ENCODE results near the gene SPIB. TPM values are rescaled to one million over a fixed set of nuclear protein-coding genes. Genes with fewer than 3 reads are reported as not detected.
"Not testable (repeated sequence)": the region's sequence is repeated elsewhere in the genome, so short reads cannot be mapped to it uniquely, and the experiment has no call there.

The SPIB gene
- polyA plus RNA-seq, 4 donors: 0.46 to 1.7 (median 1.3) TPM

GRCh38 chr19:50390295-50390694, 28.4 kb upstream of the SPIB start:
- not testable (repeated sequence) for DNase-seq (ENCODE audit: low read depth in 4 of 4, low spot score in 3 of 4)

GRCh38 chr19:50390952-50391351, 27.8 kb upstream of the SPIB start:
- not testable (repeated sequence) for DNase-seq (ENCODE audit: low read depth in 4 of 4, low spot score in 3 of 4)

GRCh38 chr19:50392759-50393158, 26.0 kb upstream of the SPIB start:
- no peak for DNase-seq (ENCODE audit: low read depth in 4 of 4, low spot score in 3 of 4)

DNA sequence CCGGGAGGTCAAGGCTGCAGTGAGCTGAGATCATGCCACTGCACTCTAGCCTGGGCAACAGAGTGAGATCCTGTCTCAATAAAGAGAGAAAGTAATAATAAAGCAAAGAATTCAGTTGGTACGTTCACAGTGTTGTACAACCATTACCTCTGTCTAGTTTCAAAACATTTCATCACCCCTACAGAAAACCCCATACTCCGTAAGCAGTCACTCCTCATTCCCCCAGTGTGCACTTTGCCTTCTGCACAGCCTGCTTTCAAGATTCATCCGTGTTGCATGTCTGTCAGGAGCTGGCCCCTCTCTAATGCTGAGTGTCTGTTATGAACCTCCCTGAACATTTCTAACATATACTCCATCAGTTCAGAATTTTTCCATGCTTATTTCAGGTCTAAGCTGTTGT, 25.1 kb upstream of the SPIB start:
- DNase-seq (ENCODE audit: low read depth in 4 of 4, low spot score in 3 of 4): no peak

DNA sequence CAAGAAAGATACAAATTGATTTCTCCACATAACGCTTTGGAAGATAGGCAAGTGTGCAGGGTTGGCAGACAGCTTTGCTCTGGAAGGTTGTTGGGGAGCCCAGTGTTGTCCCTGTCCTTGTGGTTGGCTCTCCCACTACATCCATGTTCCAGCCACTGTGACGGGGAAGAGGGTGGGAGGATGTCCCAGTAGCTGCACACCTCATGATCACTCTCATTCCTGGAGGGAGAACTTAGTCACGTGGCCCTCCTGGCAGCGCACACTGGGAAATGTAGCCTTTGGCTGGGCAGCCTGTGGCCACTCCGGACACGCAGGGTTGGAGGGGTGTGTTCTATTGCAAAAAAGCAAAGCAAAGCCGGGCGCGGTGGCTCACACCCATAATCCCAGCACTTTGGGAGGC, 24.7 kb upstream of the SPIB start:
- DNase-seq (ENCODE audit: low read depth in 4 of 4, low spot score in 3 of 4): no peak

DNA sequence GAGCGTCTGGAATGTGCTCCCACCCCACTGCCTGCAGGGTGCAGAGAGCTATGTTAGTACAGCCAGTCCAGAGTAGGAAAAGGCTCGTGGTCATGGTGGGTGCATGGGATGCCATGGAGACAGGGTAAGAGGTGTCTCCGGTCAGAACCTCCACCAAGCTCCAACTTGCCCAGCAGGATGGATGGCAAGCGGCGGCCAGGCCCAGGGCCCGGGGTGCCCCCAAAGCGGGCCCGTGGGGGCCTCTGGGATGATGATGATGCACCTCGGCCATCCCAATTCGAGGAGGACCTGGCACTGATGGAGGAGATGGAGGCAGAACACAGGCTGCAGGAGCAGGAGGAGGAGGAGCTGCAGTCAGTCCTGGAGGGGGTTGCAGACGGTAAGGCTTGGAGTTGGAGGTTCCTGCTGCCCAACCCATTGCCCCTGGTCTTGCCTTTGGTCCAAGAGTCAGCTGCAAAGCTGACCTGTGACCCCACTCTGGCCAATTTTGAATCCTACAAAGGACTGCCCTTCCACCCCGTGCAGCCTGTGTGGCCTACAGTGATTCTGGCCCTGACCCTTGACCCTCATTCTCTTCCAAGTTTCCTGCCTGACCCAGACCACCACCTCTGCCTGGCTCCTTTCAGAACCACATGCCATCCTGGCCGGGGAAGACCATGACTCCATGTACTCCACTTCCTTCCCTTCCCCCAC, 19.9 kb upstream of the SPIB start:
- DNase-seq (ENCODE audit: low read depth in 4 of 4, low spot score in 3 of 4): no peak

GRCh38 chr19:50399368-50399745, 19.4 kb upstream of the SPIB start:
- DNase-seq (ENCODE audit: low read depth in 4 of 4, low spot score in 3 of 4): no peak

GRCh38 chr19:50401605-50402450, 16.9 kb upstream of the SPIB start:
- DNase-seq (ENCODE audit: low read depth in 4 of 4, low spot score in 3 of 4): no peak

- DNase-seq (ENCODE audit: low read depth in 4 of 4, low spot score in 3 of 4): no peak
Measured at GRCh38 chr19:50402544-50403301, 16.0 kb upstream of the SPIB start.

DNA sequence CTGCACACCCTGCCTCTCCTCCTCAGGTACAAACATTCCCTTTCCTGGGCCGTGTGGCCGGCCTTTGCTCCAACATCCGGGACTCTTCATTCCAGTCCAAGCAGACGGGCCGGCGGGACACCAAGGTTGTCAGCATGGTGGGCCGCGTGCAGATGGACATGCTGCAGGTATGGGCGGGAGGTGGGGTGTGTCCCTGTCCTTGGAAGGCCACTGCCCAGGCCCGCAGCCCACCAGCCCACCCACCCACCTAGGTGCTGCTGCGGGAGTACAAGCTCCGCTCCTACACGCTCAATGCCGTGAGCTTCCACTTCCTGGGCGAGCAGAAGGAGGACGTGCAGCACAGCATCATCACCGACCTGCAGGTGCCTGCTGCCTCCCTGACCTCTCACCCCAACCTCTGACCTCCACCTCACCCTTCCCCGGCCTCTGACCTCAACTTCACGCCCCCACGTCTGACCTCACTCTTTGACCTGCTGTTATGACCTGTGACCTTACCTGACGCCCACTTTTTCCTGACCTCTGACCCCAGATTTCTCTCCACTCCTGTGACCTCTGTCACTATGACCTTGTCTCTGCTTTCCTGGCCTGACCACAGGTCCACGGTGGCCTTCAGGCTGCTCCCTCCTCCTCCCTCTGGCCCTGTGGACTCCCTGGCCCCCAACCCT, 12.4 kb upstream of the SPIB start:
- DNase-seq (ENCODE audit: low read depth in 4 of 4, low spot score in 3 of 4): no peak

GRCh38 chr19:50406829-50407228, 11.9 kb upstream of the SPIB start:
- DNase-seq (ENCODE audit: low read depth in 4 of 4, low spot score in 3 of 4): no peak

DNA sequence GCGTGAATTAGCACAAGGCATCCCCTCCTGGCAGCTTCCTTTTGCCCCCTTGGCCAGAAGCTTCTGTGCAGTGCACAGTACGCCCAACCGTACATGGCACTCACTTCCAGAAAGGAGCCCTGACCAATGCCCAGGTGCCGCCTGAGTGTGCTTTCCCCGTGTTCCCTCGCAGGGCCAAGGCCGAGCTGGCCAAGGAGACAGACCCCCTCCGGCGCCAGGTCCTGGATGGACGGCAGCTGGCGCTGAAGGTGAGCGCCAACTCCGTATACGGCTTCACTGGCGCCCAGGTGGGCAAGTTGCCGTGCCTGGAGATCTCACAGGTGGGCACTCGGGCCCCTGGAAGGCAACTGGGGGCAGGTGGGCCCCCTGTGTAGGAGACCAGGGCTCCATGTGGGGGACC, 9.4 kb upstream of the SPIB start:
- no peak for DNase-seq (ENCODE audit: low read depth in 4 of 4, low spot score in 3 of 4)

DNA sequence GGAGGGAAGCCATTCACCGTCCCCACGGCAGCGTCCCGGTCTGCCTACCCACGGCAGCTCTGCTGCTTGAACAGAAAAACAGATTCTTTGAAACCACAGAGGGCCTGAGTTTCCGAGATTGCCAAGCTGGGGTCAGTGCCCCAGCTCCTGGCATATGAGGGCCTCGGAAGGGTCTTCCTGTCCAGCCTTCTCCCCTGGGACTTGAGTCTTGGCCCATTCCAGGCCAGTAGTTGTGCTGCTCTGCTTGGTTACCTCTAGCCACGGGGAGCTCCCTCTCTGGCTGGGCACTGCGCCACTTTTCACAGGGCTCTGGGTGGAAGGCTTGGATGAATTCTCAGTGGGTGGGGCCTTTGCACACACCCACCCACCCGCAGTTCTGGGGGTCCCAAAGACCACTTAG, 8.6 kb upstream of the SPIB start:
- no peak for DNase-seq (ENCODE audit: low read depth in 4 of 4, low spot score in 3 of 4)

GRCh38 chr19:50412419-50412818, 6.3 kb upstream of the SPIB start:
- no peak for DNase-seq (ENCODE audit: low read depth in 4 of 4, low spot score in 3 of 4)

DNA sequence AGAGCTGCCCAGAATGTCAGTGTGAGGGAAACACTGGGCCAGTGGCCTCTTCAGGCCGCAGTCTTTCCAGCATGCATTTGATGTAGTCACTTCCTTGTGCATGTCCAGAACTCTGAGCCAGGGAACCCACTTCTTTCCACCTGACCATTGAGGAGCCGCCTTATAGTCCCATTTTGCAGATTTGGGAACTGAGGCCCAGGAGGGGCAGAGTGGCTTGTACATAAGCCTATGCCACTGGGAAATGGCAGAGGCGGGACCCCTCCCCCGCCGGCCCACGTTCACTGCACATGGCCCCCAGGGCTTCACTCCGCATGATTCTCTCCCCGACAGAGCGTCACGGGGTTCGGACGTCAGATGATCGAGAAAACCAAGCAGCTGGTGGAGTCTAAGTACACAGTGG, 5.6 kb upstream of the SPIB start:
- DNase-seq (ENCODE audit: low read depth in 4 of 4, low spot score in 3 of 4): no peak

- no peak for DNase-seq (ENCODE audit: low read depth in 4 of 4, low spot score in 3 of 4)
Measured at GRCh38 chr19:50413531-50413930, 5.2 kb upstream of the SPIB start.

DNA sequence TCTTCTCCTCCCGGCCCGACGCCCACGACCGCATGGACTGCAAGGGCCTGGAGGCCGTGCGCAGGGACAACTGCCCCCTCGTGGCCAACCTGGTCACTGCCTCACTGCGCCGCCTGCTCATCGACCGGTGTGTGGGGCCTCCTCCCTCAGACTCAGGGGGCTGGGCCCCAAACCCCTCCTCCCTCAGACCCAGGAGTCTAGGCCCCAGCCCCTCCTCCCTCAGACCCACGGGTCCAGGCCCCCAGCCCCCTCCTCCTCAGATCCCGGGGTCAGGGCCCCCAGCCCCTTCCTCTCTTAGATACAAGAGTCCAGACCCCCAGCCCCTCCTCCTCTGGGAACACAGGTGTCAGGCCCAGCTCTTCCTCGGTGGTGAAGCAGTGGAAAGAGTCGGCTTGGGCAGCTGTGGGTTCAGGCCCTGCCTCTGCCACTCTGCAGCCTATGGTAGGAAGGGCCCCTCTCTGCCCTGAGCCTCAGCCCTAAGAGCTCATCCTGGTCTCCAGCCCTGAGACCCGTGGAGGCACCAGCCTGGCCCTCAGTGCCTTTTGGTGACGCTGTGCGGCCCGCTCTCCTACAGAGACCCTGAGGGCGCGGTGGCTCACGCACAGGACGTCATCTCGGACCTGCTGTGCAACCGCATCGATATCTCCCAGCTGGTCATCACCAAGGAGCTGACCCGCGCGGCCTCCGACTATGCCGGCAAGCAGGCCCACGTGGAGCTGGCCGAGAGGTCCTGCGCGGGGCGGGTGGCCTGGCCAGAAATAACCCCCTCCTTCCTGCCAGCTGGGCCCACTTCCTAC, 3.7 kb upstream of the SPIB start:
- peak in 2 of 4 donors; percentile 23 to 58 for DNase-seq (ENCODE audit: low read depth in 4 of 4, low spot score in 3 of 4)

DNA sequence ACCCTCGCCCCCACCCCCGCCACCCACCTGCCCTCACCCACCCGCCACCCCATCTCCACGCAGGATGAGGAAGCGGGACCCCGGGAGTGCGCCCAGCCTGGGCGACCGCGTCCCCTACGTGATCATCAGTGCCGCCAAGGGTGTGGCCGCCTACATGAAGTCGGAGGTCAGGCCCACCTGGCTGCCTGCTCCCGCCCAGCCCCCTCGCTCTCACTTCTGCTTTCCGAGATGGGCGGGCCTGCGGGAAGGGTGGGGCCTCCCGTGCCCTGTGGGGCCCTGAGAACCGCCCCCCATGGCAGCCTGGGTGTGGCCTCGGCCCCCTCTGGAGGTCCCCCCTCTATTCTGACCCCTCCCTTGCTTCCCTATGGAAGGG, 3.1 kb upstream of the SPIB start:
- DNase-seq (ENCODE audit: low read depth in 4 of 4, low spot score in 3 of 4): no peak

DNA sequence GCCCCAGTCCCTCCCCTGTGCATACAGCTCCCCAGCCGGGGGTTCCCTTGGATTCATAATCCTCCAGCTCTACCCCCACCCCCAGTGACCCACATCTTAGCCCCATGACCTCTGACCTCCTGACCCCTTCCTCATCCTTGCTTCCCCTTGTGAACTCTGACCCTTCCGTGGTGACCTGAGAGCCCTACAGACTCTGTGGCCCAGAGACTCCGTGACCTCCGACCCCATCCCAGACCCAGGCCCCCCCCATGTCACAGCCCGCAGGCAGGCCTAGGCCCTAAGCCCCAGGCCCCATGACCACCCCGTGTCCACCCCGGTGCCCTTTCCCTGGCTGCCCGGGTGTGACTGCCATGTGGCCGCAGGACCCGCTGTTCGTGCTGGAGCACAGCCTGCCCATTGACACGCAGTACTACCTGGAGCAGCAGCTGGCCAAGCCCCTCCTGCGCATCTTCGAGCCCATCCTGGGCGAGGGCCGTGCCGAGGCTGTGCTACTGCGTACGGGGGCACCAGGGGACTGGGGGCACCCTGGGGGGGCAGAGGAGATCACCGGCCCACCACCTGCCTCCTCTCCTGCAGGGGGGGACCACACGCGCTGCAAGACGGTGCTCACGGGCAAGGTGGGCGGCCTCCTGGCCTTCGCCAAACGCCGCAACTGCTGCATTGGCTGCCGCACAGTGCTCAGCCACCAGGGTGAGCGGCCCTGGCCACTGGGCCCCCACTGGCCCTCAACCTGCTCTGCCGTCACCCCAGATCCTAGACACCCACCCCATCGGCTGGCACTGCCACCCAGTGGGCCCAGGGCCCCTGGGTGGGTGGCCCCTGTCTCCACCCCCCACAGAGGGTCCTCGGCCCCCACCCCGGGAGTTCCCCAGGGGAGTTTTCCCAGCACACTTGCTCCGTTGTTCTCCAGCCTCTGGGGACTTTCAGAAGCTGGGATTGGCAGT, 2.4 kb upstream of the SPIB start:
- DNase-seq (ENCODE audit: low read depth in 4 of 4, low spot score in 3 of 4): no peak
